MV-4-11 (cell line): ENCODE measurements around the gene PROM1.
A peak's percentile ranks its signal among the peaks of the same experiment; 100 is the strongest.

Experiments
- DNase-seq: peaks from one replicate; lab custom pipeline; 2025; lab: John Stamatoyannopoulos, UW

Gene PROM1

GRCh38 chr4:16083241-16084191, at the start of gene PROM1:
Gene PROM1, minus strand, starts transcription at chr4:16084023. Its CDS starts 8,117 bp downstream, at chr4:16075906.
- DNase-seq = no peak

- DNase-seq = no peak
These were observed 49.6 kb upstream of the PROM1 start for GRCh38 chr4:16133406-16133805.

GRCh38 chr4:16131293-16131692, 47.5 kb upstream of the PROM1 start:
- no peak for DNase-seq

- DNase-seq = no peak
These were observed 45.5 kb upstream of the PROM1 start for GRCh38 chr4:16129336-16129735.

- no peak for DNase-seq
These were observed 42.9 kb upstream of the PROM1 start for GRCh38 chr4:16126714-16127113.

GRCh38 chr4:16125571-16126445, 42.0 kb upstream of the PROM1 start:
- no peak for DNase-seq

- DNase-seq = no peak
These were observed 40.4 kb upstream of the PROM1 start for GRCh38 chr4:16124232-16124631.

GRCh38 chr4:16123356-16124084, 39.7 kb upstream of the PROM1 start:
- no peak for DNase-seq

GRCh38 chr4:16122784-16123183, 39.0 kb upstream of the PROM1 start:
- no peak for DNase-seq

GRCh38 chr4:16122308-16122711, 38.5 kb upstream of the PROM1 start:
- DNase-seq = peak; percentile 26

- no peak for DNase-seq
These were observed 36.9 kb upstream of the PROM1 start for GRCh38 chr4:16120720-16121119.

- no peak for DNase-seq
These were observed 36.2 kb upstream of the PROM1 start for GRCh38 chr4:16119981-16120380.

GRCh38 chr4:16118090-16118489, 34.3 kb upstream of the PROM1 start:
- DNase-seq = no peak

GRCh38 chr4:16117164-16117563, 33.3 kb upstream of the PROM1 start:
- DNase-seq = no peak

- DNase-seq = no peak
These were observed 32.7 kb upstream of the PROM1 start for GRCh38 chr4:16116493-16116990.

- DNase-seq = no peak
These were observed 32.2 kb upstream of the PROM1 start for GRCh38 chr4:16116019-16116418.

- DNase-seq = no peak
These were observed 30.7 kb upstream of the PROM1 start for GRCh38 chr4:16114546-16114945.

GRCh38 chr4:16113741-16114140, 29.9 kb upstream of the PROM1 start:
- no peak for DNase-seq

- no peak for DNase-seq
These were observed 27.7 kb upstream of the PROM1 start for GRCh38 chr4:16111533-16111932.

- DNase-seq = no peak
These were observed 27.0 kb upstream of the PROM1 start for GRCh38 chr4:16110661-16111290.

GRCh38 chr4:16110199-16110598, 26.4 kb upstream of the PROM1 start:
- DNase-seq = no peak
